Measurements from ENCODE around the gene ECI1.

Gene ECI1

GRCh38 chr16:2251296-2252111 is at the start of gene ECI1:
TSS of gene ECI1 (minus strand) at chr16:2251587. CDS start at chr16:2251566, 21 bp downstream.
- intact Hi-C loops (cut with micrococcal nuclease), result loop anchor here (1.0 kb wide), 2 partner anchors 17 to 28 kb away; partner anchors contain the start of genes E4F1 and RNPS1
- Mint-ChIP-seq H3K9me3 (no peaks in the 10 kb centered on the region), H3K27me3 (no peaks in the 10 kb centered on the region), H3K4me3 (peak within 1 kb of the TSS; percentile 88), H3K4me1 (ENCODE audit: low read depth) (peaks cover 12% of the 10 kb centered on the region), H3K27ac (peak within 1 kb of the TSS; percentile 85), H3K36me3 (ENCODE audit: low read depth) (peaks cover 61% of the 10 kb centered on the region)

- intact Hi-C loops (cut with micrococcal nuclease), result no loop called here
- Mint-ChIP-seq H3K4me1 (ENCODE audit: low read depth) (peaks cover 16% of the 10 kb centered on the region), H3K36me3 (ENCODE audit: low read depth) (no peaks in the 10 kb centered on the region), H3K4me3 (no peak overlapping the region), H3K9me3 (no peaks in the 10 kb centered on the region), H3K27ac (no peak overlapping the region), H3K27me3 (no peaks in the 10 kb centered on the region)
Observed at GRCh38 chr16:2299915-2300192, 48.5 kb upstream of the ECI1 start.

GRCh38 chr16:2299121-2299914 is 47.9 kb upstream of the ECI1 start:
- H3K4me3 Mint-ChIP-seq, result no peak overlapping the region
- intact Hi-C loops (cut with micrococcal nuclease), result no loop called here
- H3K27me3 Mint-ChIP-seq, result no peaks in the 10 kb centered on the region
- no peaks in the 10 kb centered on the region for H3K9me3 Mint-ChIP-seq
- peaks cover 16% of the 10 kb centered on the region for H3K4me1 Mint-ChIP-seq (ENCODE audit: low read depth)
- H3K36me3 Mint-ChIP-seq (ENCODE audit: low read depth), result no peaks in the 10 kb centered on the region
- H3K27ac Mint-ChIP-seq, result no peak overlapping the region

GRCh38 chr16:2298621-2299020 is 47.2 kb upstream of the ECI1 start:
- peaks cover 16% of the 10 kb centered on the region for H3K4me1 Mint-ChIP-seq (ENCODE audit: low read depth)
- H3K36me3 Mint-ChIP-seq (ENCODE audit: low read depth), result no peaks in the 10 kb centered on the region
- intact Hi-C loops (cut with micrococcal nuclease), result no loop called here
- no peaks in the 10 kb centered on the region for H3K27me3 Mint-ChIP-seq
- no peak overlapping the region for H3K27ac Mint-ChIP-seq
- no peaks in the 10 kb centered on the region for H3K9me3 Mint-ChIP-seq
- H3K4me3 Mint-ChIP-seq, result no peak overlapping the region

GRCh38 chr16:2297506-2297860 is 46.1 kb upstream of the ECI1 start:
- H3K4me3 Mint-ChIP-seq, result no peak overlapping the region
- H3K27me3 Mint-ChIP-seq, result no peaks in the 10 kb centered on the region
- intact Hi-C loops (cut with micrococcal nuclease), result no loop called here
- H3K4me1 Mint-ChIP-seq (ENCODE audit: low read depth), result peaks cover 16% of the 10 kb centered on the region
- H3K9me3 Mint-ChIP-seq, result no peaks in the 10 kb centered on the region
- H3K27ac Mint-ChIP-seq, result no peak overlapping the region
- H3K36me3 Mint-ChIP-seq (ENCODE audit: low read depth), result no peaks in the 10 kb centered on the region

- Mint-ChIP-seq H3K4me1 (ENCODE audit: low read depth) (peaks cover 16% of the 10 kb centered on the region), H3K9me3 (no peaks in the 10 kb centered on the region), H3K27me3 (no peaks in the 10 kb centered on the region), H3K36me3 (ENCODE audit: low read depth) (no peaks in the 10 kb centered on the region), H3K27ac (no peak overlapping the region), H3K4me3 (no peak overlapping the region)
- intact Hi-C loops (cut with micrococcal nuclease), result no loop called here
Observed at GRCh38 chr16:2296661-2297505, 45.5 kb upstream of the ECI1 start.

GRCh38 chr16:2295056-2295798 is 43.8 kb upstream of the ECI1 start:
- H3K27me3 Mint-ChIP-seq, result no peaks in the 10 kb centered on the region
- intact Hi-C loops (cut with micrococcal nuclease), result no loop called here
- no peaks in the 10 kb centered on the region for H3K36me3 Mint-ChIP-seq (ENCODE audit: low read depth)
- no peak overlapping the region for H3K4me3 Mint-ChIP-seq
- H3K27ac Mint-ChIP-seq, result no peak overlapping the region
- H3K9me3 Mint-ChIP-seq, result no peaks in the 10 kb centered on the region
- peaks cover 16% of the 10 kb centered on the region for H3K4me1 Mint-ChIP-seq (ENCODE audit: low read depth)

- no peaks in the 10 kb centered on the region for H3K36me3 Mint-ChIP-seq (ENCODE audit: low read depth)
- intact Hi-C loops (cut with micrococcal nuclease), result no loop called here
- no peaks in the 10 kb centered on the region for H3K9me3 Mint-ChIP-seq
- H3K4me3 Mint-ChIP-seq, result no peak overlapping the region
- H3K27me3 Mint-ChIP-seq, result no peaks in the 10 kb centered on the region
- peaks cover 16% of the 10 kb centered on the region for H3K4me1 Mint-ChIP-seq (ENCODE audit: low read depth)
- H3K27ac Mint-ChIP-seq, result no peak overlapping the region
Observed at GRCh38 chr16:2292221-2292620, 40.8 kb upstream of the ECI1 start.

- intact Hi-C loops (cut with micrococcal nuclease), result no loop called here
- H3K27me3 Mint-ChIP-seq, result no peaks in the 10 kb centered on the region
- no peak overlapping the region for H3K4me3 Mint-ChIP-seq
- no peaks in the 10 kb centered on the region for H3K9me3 Mint-ChIP-seq
- H3K36me3 Mint-ChIP-seq (ENCODE audit: low read depth), result no peaks in the 10 kb centered on the region
- no peaks in the 10 kb centered on the region for H3K4me1 Mint-ChIP-seq (ENCODE audit: low read depth)
- H3K27ac Mint-ChIP-seq, result no peak overlapping the region
Observed at GRCh38 chr16:2289282-2289681, 37.9 kb upstream of the ECI1 start.

- Mint-ChIP-seq H3K27ac (no peak overlapping the region), H3K9me3 (no peaks in the 10 kb centered on the region), H3K27me3 (no peaks in the 10 kb centered on the region), H3K4me1 (ENCODE audit: low read depth) (no peaks in the 10 kb centered on the region), H3K4me3 (no peak overlapping the region), H3K36me3 (ENCODE audit: low read depth) (no peaks in the 10 kb centered on the region)
- intact Hi-C loops (cut with micrococcal nuclease), result no loop called here
Observed at GRCh38 chr16:2288726-2289125, 37.3 kb upstream of the ECI1 start.

- intact Hi-C loops (cut with micrococcal nuclease), result no loop called here
- Mint-ChIP-seq H3K4me3 (no peak overlapping the region), H3K9me3 (no peaks in the 10 kb centered on the region), H3K27ac (no peak overlapping the region), H3K4me1 (ENCODE audit: low read depth) (no peaks in the 10 kb centered on the region), H3K36me3 (ENCODE audit: low read depth) (no peaks in the 10 kb centered on the region), H3K27me3 (no peaks in the 10 kb centered on the region)
Observed at GRCh38 chr16:2287916-2288547, 36.6 kb upstream of the ECI1 start.

- intact Hi-C loops (cut with micrococcal nuclease), result no loop called here
- no peaks in the 10 kb centered on the region for H3K27me3 Mint-ChIP-seq
- H3K36me3 Mint-ChIP-seq (ENCODE audit: low read depth), result no peaks in the 10 kb centered on the region
- no peak overlapping the region for H3K27ac Mint-ChIP-seq
- no peaks in the 10 kb centered on the region for H3K9me3 Mint-ChIP-seq
- H3K4me1 Mint-ChIP-seq (ENCODE audit: low read depth), result no peaks in the 10 kb centered on the region
- H3K4me3 Mint-ChIP-seq, result no peak overlapping the region
Observed at GRCh38 chr16:2286550-2286949, 35.2 kb upstream of the ECI1 start.

GRCh38 chr16:2285731-2286191 is 34.4 kb upstream of the ECI1 start:
- no peaks in the 10 kb centered on the region for H3K36me3 Mint-ChIP-seq (ENCODE audit: low read depth)
- intact Hi-C loops (cut with micrococcal nuclease), result no loop called here
- H3K9me3 Mint-ChIP-seq, result no peaks in the 10 kb centered on the region
- H3K4me1 Mint-ChIP-seq (ENCODE audit: low read depth), result no peaks in the 10 kb centered on the region
- no peaks in the 10 kb centered on the region for H3K27me3 Mint-ChIP-seq
- no peak overlapping the region for H3K27ac Mint-ChIP-seq
- no peak overlapping the region for H3K4me3 Mint-ChIP-seq

All from dendritic cell treated with granulocyte-macrophage colony-stimulating factor and Interleukin-4, amounts not matched to agents 40 ng/mL and 50 ng/mL, for 4 days (primary cell).